ENCODE measurements around the gene ZNF24.

ZNF24 gene

DNA sequence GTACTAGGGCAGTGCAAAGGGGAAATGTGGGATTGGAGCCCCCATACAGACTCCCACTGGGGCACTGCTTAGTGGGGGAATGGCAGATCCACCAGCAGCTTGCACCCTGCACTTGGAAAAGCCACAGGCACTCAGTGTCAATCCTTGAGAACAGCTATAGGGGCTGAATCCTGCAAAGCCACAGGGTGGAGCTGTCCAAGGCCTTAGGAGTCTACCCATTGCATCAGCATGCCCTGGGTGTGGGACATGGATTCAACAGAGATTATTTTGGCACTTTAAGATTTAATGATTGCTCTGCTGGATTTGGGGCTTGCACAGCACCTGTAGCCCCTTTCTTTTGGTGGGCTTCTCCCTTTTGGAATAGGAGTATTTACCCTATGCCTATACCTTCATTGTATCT lies 8.6 kb upstream of the ZNF24 start:
- DNase-seq, result no peak

DNA sequence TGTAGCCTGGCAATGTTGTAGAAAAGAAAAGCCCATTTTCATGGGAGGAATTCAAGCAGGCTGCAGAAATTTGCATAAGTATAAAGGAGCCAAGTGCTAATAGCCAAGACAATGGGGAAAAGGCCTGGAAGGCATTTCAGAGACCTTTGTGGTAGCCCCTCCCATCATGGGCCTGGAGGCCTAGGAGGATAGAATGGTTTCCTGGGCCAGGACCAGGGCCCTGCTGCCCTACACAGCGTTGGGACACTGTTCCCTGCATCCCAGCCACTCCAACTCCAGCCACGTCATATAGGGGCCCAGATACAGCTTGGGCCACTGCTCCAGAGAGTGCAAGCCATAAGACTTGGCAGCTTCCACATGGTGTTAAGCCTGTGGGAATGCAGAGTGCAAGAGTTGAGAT lies 8.1 kb upstream of the ZNF24 start:
- no peak for DNase-seq

- no peak for DNase-seq
Measured at GRCh38 chr18:35348001-35348400, 3.8 kb upstream of the ZNF24 start.

DNA sequence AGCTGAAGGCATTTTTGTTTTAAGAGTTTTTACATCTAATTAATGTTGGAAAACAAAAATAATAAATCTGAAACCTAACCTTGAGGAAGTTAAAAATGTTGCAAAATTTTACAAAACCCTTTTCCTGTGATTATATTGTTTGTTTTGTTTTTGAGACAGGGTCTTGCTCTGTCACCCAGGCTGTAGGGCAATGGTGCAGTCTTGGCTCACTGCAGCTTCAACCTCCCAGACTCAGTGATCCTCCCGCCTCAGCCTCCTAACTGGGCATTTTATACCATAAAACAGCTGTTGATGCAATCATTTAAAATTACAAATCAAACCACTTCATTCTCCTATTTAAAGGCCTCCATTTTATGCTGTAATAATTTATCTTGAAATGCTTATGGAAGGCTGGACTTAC lies 1.7 kb upstream of the ZNF24 start:
- no peak for DNase-seq

- no peak for DNase-seq
Measured at GRCh38 chr18:35345460-35345921, 1.3 kb upstream of the ZNF24 start.

DNA sequence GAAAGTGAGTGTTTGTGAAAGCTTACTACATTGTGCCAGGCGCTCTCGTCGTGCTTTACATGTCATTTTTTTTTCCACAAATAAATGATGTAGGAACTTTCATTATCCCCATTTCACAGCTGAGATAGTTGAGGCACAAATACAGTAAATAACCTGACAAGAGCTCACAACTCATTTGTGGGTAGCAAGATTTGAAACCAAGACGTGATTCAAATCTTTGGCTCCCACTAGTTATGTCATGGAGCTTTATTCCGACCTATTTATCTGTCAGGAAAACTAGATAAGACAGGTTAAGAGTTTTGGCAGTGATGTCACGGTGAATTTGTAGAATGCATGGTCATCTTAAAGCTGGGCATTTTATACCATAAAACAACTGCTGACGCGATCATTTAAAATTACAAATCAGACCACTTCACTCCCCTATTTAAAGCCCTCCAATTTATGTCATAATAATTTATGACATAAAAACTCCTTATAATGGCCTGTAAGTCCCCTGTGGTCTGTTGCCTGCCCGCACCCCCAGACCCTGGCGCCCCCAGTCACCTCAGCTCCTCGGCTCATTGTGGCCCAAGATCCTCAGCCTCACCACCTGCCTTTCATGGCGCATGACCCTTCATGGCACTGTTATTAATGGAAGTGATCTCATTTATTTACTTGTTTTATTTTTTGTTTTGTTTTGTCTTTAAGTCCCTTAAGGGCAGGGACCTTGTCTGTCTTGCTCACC lies 678 bp upstream of the ZNF24 start:
- DNase-seq, result no peak

DNA sequence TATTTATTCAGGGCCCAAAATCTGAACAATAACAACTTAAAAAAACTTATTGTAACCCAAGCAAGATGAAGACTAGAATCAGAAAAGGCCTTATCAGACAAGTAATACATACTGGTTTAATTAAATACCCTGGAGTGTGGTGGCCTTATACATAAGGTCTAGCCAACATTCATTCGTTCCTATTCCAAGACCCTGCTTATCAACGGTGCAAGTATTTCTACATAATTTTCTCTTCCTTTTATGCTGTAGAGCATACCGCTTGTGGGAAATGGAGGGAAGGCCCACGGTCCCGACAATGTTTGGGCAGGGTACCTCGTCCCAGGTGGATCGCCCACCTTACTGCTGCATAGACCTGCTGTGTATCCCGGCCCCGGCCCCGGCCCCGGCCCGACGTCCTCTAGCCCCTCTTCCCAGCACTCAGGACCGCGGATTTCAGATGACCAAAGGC lies 708 bp downstream of the ZNF24 start:
- DNase-seq, result no peak

DNA sequence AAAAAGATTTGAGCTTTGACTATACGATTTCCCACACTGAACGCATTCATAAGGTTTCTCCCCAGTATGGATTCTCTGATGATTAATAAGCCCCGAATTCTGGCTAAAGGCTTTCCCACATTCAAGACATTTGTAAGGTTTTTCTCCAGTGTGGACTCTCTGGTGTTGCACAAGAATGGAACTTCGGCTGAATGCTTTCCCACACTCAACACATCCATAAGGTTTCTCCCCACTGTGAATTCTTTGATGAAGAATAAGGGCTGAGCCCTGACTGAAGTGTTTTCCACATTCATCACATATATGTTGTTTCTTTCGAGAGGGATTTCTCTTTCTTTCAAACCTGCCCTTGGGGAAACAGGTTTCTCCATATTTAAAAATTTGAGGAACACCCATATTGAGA lies 6.9 kb downstream of the ZNF24 start:
- DNase-seq, result no peak

DNA sequence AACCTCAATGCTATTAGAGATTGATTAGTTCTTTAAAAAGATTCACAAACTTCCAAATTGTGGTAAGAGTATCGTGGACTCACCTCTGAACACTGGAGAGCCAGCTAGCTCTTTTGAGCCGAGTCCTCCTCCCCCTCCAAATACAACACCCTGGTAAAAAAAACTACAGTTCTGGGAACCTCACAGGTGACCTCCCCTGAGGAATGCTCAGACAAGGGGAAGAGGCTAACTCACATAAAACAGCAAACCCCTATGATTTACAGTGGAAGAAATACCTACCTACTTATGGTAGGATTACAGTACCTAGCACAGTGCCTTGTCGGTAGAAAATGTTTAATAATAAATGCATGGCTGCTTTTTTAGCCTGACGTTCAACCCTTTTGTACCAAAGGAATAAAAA lies 8.4 kb downstream of the ZNF24 start:
- DNase-seq, result no peak

DNA sequence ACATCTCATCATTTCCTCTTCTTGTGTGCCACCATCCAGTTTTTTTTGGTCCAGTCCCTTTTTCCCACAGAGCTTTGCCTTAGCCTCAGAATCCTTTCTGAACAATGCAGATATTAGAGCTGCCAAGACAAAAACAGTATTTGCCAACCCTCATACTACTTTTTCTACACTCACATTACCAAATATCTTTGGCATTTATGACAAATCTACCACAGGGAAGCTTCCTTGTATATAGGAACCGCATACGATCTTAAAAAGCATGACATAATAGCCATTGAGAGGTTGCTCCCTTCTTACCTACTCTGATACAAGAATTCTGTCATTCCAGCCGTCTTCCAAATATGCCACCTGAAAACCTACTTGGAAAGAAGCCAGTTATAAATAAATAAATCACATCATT lies 9.4 kb downstream of the ZNF24 start:
- no peak for DNase-seq

GRCh38 chr18:35334212-35334611 lies 10.0 kb downstream of the ZNF24 start:
- no peak for DNase-seq

DNA sequence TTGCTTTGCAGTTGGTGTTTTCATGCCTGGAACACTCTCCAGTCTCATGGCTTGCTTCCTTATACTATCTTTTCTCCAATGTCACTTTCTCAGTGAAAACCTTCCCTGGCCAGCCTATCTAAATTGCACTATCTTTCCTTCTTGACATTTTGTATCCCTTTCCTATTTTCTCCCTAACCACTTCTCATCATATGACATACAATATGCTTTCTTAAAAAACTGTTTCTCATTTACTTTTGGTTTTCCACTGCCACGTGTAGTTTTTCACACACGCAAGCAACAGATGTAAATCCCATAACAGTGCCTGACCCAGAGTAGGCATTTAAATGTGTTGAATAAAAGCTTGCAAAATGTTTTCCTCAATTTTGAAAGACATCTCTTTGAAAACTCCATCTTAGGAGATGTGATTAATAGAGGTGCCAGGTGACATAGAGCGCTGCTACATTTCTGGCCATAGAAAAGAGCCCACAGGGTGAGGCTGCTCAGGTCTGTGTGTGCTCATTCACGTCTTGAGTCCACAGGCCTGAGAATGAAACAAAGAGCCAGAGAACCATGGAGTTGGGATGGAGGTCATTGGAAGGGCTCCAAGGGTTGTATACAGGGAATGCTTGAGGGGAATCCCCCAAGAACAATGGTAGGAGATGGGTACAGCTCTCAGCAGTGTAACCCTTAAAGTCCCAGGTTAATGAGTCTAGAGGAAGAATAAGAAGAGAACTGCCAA lies 12.7 kb downstream of the ZNF24 start:
- no peak for DNase-seq

DNA sequence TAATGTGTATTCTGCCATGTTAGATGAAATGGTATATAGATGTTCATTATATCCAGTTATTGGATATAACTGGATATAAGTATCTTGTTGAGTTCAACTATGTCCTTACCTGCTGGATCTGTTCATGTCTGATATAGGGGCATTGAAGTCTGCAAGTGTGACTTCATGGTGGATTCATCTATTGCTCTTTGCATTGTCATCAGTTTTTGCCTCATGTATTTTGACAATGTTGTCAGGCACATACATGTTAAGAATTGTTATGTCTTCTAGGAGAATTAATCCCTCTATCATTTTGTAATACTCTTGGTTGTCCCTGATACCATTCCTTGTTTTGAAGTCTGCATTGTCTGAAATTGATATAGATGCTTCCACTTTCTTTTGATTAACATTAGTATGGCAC lies 15.4 kb downstream of the ZNF24 start:
- no peak for DNase-seq

DNA sequence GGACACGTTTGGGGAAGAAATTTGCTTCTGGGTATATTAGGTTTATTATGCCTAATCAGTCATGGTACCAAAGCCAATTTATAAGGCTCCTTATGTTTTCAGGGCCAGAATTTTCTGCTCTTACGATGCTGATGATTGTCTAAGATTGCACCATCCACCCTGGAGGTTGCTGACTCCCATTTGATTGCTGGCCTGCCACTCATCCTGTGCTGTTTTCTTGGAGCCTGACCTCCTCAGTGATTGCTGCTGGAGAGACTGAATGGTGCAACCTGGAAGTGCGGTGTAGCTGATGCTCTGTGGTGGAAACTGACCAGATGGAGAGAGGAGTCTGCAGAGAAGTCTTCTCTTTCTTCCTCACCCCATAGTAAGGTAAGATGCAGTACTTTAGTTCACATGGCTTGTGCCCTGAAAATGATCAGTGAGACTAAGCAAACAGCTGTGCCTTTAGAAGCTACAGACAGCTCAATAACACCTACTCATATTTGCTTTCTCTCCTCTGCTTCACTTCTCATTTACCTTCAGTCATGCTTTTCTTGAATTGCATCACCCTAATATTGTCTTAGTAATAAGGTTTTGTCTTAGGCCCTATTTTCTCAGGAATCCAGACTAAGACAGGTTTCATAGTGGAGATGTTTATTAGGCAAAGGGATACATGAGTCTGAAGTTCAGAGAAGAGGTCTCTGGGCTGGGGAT lies 17.4 kb downstream of the ZNF24 start:
- DNase-seq, result no peak

DNA sequence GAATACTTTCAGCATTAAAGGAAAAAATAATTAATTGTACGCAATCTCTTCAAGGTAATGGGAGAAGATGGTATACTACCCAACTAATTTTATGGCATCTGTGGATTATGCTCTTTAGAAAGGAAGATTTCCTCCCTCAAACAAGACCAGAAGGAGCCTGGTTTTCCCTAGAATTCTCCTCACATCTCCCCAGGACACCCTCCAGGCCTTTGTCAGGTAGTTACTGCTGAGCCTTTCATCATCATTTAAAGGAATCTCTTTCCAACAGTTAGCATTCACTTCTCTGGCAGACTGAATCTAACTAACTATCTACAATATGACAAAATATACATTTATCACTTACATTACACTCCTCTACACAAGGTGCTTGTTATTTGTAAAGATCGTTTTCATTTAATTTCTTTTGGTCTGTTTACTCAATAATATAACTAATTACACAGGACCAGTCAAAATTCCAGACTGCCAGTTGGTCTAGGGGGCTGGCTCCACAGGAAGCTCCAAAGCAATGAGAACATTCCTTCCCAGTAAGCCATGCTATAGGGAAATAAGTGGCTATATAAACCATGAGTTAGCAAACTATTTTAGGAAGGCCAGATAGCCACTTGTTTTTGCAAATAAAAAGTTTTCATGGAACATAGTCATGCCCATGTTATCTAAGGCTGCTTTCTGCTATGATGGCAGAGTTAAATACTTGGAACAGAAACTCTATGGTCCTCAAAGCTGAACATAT lies 19.1 kb downstream of the ZNF24 start:
- DNase-seq, result no peak

DNA sequence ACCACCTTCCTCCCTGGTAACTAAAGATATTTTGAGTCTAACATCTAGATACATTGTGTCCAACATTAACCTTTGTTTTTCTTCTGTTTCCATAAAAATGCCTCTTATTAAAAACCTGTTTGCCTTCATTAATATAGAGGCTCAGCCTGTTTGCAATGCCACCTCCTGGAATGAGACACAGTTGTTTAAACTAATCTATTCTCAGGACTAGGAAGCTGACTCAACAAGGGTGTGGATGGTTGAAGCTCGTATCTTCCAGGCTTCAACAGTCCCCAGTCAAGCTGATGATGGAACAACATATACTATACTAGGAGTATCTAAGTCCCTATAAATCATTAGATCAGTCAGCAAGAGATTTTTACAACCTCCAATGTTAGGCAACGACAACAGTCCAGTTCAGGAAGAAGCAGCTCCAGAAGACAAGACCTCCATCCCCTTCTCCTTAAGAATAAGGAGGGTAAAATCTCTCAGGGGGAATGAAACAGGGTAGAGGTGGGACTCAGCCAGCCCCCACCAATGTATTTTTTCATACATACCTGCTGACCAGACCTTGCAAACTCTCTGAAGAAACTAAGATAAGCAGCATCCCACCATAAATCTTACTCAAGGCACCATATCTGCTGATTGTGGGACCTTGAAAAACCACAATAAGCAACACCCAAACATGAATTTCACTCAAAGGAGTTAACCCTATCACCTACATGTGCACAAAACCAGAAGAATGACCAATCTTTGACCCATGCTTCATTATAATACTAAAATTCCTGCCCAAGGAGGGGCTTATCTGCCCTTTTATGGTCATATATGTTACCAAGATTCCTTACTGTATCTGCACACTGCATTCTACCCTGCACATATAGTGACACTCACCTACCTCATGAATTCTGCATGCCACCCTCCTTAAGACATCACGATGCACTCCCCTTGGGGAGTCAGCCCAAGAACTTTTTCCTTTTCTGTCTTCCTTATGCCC lies 21.4 kb downstream of the ZNF24 start:
- no peak for DNase-seq

DNA sequence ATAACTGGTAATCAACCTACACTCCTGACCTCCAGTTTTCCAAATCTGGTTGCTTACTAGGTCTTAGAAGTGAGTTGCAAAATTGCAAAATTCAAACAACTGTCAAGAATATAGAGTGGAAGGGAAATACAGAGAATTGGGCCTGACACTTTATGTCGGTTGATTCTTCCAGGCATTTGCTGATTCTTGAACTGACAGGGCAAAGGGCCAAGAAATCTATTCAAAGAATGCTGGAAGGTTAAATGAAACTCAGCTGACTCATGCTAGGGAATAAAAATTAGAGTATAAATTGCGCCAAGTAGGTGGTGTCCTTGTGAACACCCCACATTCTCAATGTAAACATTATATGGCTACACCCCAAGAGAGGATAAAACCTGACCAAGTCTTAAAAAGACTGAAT lies 32.7 kb downstream of the ZNF24 start:
- DNase-seq, result no peak

DNA sequence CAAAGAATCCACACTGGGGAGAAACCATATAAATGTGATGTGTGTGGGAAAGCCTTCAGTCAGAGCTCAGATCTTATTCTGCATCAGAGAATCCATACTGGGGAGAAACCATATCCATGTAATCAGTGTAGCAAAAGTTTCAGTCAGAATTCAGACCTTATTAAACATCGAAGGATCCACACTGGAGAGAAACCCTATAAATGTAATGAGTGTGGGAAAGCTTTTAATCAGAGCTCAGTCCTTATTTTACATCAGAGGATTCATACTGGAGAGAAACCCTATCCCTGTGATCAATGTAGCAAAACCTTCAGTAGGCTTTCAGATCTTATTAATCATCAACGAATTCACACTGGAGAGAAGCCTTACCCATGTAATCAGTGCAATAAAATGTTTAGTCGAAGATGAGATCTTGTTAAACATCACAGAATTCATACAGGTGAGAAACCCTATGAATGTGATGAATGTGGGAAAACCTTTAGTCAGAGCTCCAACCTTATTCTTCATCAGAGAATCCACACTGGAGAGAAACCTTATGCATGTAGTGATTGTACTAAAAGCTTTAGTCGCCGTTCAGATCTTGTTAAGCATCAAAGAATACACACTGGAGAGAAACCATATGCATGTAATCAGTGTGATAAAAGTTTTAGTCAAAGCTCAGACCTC lies 37.5 kb downstream of the ZNF24 start:
- DNase-seq, result no peak

DNA sequence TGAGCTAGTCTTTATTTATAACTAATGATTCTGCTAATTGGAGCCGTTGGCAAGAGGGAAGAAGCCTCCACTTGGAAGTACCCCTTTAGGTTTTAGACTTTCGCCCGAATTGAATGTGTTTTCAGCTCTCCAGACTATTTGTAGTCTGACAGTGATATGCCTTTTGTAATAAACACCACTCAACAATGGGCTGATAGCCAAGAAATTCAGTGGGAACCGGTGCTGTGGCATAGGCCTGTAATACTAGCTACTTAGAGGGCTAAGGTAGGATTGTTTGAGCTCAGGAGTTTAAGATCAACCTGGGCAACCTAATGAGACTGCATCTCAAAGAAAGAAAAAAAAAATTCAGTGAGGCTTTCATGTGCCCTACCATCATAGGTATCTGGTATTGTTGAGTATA lies 40.6 kb downstream of the ZNF24 start:
- no peak for DNase-seq

DNA sequence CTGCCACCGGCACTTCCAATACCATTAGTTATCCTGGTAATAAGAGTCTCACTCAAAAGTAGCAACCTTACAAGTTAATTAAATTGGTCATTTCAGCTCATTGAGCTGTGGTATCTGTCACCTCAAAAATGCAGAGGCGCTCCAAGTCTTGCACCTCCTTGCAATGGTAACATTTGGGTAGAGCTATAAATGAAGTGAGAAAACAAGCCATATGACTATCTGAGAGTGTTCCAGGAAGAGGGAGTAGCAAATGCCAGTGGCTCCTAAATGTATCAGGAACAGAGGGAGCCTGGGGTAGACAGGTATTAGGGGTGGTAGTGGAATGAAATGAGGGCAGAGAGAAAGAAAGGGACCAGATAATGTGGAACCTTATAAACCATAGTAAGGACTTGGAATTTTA lies 48.2 kb downstream of the ZNF24 start:
- DNase-seq, result no peak

DNA sequence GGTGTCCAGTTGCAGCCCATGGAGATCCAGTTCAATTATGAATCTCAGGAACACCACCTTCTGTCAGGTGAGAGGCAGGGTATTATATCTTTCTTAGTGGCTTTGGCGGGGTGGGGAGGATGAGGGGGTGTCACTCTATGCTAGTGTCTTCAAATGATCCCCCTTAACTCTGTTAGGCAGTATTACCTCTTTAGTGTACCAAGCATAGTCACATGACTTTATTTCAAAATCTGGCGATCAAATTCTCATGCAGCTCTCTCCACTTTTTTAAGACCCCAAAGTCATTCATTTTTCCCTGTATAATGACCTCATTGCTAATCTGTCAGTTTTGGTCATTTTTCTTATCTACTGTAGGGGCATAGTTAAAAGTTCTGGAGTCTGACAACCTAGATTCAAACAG lies 53.1 kb downstream of the ZNF24 start:
- DNase-seq, result no peak

All from activated gamma-delta T cell treated with Interleukin-2 at 50 U/mL for 16 hours (primary cell).